Measurements from ENCODE around the gene NXNL1. TPM values are rescaled to one million over a fixed set of nuclear protein-coding genes. Genes with fewer than 3 reads are reported as not detected.
A peak's percentile ranks its signal among the peaks of the same experiment; 100 is the strongest.

NXNL1 gene
- total RNA-seq, 2 experiments from 2014 or later: not detected

DNA sequence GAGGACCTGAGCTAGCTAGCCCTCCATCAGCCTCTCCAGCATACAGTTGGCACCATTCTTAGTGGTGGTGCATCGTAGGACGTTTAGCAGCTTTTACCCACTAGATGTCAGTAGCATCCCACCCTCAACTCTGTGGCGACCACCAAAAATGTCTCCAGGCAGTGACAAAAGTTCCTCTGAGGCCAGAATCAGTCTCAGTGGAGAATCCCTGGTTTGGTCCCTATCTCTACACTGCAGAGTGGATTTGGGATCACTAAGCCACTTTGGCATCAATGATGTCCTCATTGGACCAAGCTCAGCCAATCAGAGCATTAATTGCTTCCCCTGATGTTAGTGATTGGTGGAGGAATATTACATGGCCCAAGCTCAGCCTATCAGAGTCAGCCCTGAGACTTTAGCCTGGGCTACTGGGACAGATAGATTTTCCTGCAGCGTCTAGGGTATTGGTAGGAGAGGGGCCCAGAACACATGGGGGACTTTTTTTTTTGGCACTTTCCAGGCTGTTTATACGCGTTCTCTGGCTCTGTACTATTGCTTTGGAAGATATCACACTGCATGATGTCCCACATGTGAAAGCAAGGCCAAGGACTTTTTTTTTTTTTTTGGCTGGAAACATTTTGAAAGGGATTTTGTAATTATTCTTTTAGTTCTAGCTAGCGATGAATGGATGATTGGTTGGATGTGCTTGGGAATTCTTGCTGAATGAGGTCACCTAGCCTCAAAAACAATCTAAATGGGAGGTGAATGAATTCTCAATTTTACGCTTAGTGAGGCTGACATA is 19.3 kb downstream of the NXNL1 start:
- Histone ChIP-seq H3K36me3 (ENCODE audit: insufficient read depth, low read length) (no peaks in the 10 kb centered on the region), H3K79me2 (ENCODE audit: insufficient read depth, low read depth, low read length) (no peaks in the 10 kb centered on the region), H2AFZ (ENCODE audit: low read length) (no peak overlapping the region), H3K4me3 (ENCODE audit: low read depth, low read length, poor library complexity, severe bottlenecking) (no peak overlapping the region), H3K27ac (ENCODE audit: low read depth, low read length, poor library complexity, severe bottlenecking) (no peak overlapping the region), H3K4me1 (ENCODE audit: insufficient read depth, low read length, poor library complexity, severe bottlenecking) (no peaks in the 10 kb centered on the region), H3K9me2 (ENCODE audit: insufficient read depth, low read length) (no peaks in the 10 kb centered on the region), H4K20me1 (ENCODE audit: insufficient read depth, low read length) (no peaks in the 10 kb centered on the region), H3K4me2 (ENCODE audit: low read length) (no peak overlapping the region), H3K9me3 (ENCODE audit: low read length) (peaks cover 6% of the 10 kb centered on the region; the same call in 1 of the 2 replicates)
- BruUV-seq (replicated peaks): no TSS peak
- POLR2A ChIA-PET: interaction anchor here (0.6 kb wide), 2 partner anchors 86 to 362 kb away, joined by 3 to 4 read pairs; no protein-coding TSS in a partner anchor
- intact Hi-C loops (cut with micrococcal nuclease; ENCODE audit: unreplicated experiment): no loop called here
- TF ChIP-seq, protein P1, sequence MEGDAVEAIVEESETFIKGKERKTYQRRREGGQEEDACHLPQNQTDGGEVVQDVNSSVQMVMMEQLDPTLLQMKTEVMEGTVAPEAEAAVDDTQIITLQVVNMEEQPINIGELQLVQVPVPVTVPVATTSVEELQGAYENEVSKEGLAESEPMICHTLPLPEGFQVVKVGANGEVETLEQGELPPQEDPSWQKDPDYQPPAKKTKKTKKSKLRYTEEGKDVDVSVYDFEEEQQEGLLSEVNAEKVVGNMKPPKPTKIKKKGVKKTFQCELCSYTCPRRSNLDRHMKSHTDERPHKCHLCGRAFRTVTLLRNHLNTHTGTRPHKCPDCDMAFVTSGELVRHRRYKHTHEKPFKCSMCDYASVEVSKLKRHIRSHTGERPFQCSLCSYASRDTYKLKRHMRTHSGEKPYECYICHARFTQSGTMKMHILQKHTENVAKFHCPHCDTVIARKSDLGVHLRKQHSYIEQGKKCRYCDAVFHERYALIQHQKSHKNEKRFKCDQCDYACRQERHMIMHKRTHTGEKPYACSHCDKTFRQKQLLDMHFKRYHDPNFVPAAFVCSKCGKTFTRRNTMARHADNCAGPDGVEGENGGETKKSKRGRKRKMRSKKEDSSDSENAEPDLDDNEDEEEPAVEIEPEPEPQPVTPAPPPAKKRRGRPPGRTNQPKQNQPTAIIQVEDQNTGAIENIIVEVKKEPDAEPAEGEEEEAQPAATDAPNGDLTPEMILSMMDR (conservative IDR thresholded peaks at IDR 0.05; ENCODE audit: low read length): peak; percentile 79
- no peak for TF ChIP-seq EZH2phosphoT487 (IDR thresholded peaks at IDR 0.05; ENCODE audit: borderline replicate concordance, low read depth, low read length)
- CTCF ChIA-PET (ENCODE audit: unreplicated experiment): interaction anchor here (0.6 kb wide), 1 partner anchor 109 kb away, joined by 3 read pairs; no protein-coding TSS in a partner anchor
- peak; percentile 59 for DNase-seq (ENCODE audit: low spot score)

DNA sequence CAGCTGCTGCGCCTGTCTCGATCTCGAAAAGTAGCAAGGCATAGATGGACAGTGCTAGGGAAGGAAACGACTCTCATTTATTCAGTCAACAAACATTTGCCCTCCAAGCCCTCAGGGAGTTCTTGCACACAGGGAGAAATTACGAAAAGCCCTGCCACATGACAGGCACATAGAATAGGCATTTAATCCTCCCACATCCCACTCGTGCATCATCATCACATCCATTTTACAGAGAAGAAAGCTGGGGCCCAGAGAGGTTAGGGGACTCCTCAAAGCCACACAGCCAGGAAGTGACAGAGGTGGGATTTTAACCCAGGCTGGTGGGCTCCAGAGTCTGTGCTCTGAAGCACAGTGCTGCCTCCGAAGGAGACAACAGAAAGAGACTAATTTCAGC is 23.9 kb downstream of the NXNL1 start:
- no TSS peak for BruUV-seq (replicated peaks)
- H3K4me1 ChIP-seq (ENCODE audit: insufficient read depth, low read length, poor library complexity, severe bottlenecking): no peaks in the 10 kb centered on the region
- H3K4me3 ChIP-seq (ENCODE audit: low read depth, low read length, poor library complexity, severe bottlenecking): no peak overlapping the region
- H3K9me2 ChIP-seq (ENCODE audit: insufficient read depth, low read length): no peaks in the 10 kb centered on the region
- ChIA-PET POLR2A (no interaction called here), CTCF (ENCODE audit: unreplicated experiment) (no interaction called here)
- H3K4me2 ChIP-seq (ENCODE audit: low read length): no peak overlapping the region
- H3K79me2 ChIP-seq (ENCODE audit: insufficient read depth, low read depth, low read length): no peaks in the 10 kb centered on the region
- H2AFZ ChIP-seq (ENCODE audit: low read length): no peak overlapping the region
- H3K9me3 ChIP-seq (ENCODE audit: low read length): peaks cover 6% of the 10 kb centered on the region; the same call in 1 of the 2 replicates
- no peak overlapping the region for H3K27ac ChIP-seq (ENCODE audit: low read depth, low read length, poor library complexity, severe bottlenecking)
- intact Hi-C loops (cut with micrococcal nuclease; ENCODE audit: unreplicated experiment): no loop called here
- TF ChIP-seq, protein P1 (conservative IDR thresholded peaks at IDR 0.05; ENCODE audit: low read length): no peak
- no peak for TF ChIP-seq EZH2phosphoT487 (IDR thresholded peaks at IDR 0.05; ENCODE audit: borderline replicate concordance, low read depth, low read length)
- no peaks in the 10 kb centered on the region for H3K36me3 ChIP-seq (ENCODE audit: insufficient read depth, low read length)
- no peaks in the 10 kb centered on the region for H4K20me1 ChIP-seq (ENCODE audit: insufficient read depth, low read length)
- DNase-seq (ENCODE audit: low spot score): no peak

Measured in OCI-LY7 (cell line).